Activated naive CD4-positive, alpha-beta T cell treated with Interleukin-2 at 50 U/mL for 16 hours (primary cell): ENCODE data around the gene MYO18B.

Experiments
- DNase-seq: peaks from one replicate; pipeline ENCODE4 v3.0.0-alpha.2; 2020

MYO18B gene

DNA sequence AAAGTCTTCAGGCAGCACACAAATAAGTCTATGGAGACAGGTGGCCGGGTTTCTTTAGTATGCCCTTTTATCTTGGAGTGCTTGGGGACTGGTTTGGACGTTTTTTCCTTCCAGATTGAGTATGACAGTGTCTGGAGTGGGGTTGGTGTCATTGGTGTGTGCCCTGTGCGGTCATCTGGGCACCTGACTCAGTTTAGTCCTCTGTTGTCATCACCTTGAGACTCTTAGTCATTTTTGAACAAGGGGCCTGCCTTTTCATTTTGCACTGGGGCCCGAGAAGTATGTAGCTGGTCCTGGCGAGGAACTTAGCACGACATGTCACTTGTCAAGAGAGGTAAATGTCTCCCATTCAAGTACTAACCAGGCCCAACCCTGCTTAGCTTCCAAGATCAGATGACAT lies 27.2 kb upstream of the MYO18B start:
- no peak for DNase-seq

DNA sequence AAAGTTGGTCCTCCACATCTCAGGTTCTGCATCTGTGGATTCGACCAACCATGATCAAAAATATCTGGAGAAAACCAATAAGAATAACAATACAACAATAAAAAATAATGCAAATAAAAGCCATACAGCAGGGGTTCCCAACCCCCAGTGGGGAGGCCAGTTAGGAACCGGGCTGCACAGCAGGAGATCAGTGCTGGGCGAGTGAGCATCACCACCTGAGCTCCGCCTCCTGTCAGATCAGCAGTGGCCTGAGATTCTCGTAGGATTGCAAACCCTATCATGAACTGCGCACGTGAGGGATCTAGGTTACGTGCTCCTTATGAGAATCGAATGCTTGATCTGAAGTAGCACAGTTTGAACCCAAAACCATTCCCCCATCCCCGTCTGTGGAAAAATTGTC lies 25.4 kb upstream of the MYO18B start:
- DNase-seq, result no peak

DNA sequence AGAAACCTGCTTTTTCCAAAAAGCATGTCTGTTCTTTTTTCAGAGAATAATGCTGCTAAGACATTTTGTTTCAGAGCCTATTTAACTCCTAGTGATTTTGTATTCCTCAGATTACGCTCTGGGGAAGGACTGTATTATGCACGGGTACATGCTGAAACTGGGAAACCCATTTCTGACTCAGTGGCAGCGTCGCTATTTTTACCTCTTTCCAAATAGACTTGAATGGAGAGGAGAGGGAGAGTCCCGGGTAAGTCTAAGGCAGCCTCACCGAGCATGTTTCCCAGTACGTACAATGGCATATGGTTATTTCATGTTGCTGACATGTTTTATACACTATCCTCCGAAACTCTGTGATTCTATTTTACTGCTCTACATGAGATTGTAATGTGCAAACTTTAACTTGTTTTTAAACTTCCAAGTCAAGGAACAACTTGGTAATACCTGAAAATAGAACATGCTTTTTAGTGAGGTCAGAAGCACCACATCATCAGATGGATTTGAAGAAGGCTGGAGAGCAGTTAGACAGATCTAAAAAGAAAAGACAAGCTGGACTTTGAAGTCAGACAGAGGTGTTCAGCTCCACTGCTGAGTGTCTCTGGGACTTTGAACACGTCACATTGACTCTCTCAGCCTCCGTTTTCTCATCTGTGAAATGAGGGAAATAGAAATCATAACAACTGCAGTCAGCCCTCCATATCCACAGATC lies 23.7 kb upstream of the MYO18B start:
- DNase-seq, result no peak

- DNase-seq, result no peak
These were observed 19.8 kb upstream of the MYO18B start for GRCh38 chr22:25722223-25722622.

GRCh38 chr22:25722626-25723025 lies 19.4 kb upstream of the MYO18B start:
- no peak for DNase-seq

DNA sequence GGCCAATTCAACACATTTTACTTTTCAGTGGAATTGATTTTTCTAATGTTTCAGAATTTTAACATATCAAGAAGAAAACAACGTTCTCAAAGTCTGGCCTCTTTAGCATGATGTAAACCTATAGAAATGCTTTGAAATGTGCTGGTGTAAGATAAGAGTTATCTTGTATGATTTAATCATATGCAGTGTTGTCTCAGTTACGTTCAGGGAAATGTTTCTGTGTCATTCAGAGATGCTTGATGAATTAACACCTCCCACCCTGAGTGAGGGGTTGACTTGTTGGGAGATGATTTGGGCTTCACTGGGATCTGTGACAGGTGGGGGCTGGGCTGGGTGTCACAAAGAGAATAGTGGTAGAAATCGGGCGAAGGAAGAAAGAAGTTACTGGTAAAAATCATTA lies 15.7 kb upstream of the MYO18B start:
- DNase-seq, result no peak

GRCh38 chr22:25728071-25728470 lies 13.9 kb upstream of the MYO18B start:
- no peak for DNase-seq

DNA sequence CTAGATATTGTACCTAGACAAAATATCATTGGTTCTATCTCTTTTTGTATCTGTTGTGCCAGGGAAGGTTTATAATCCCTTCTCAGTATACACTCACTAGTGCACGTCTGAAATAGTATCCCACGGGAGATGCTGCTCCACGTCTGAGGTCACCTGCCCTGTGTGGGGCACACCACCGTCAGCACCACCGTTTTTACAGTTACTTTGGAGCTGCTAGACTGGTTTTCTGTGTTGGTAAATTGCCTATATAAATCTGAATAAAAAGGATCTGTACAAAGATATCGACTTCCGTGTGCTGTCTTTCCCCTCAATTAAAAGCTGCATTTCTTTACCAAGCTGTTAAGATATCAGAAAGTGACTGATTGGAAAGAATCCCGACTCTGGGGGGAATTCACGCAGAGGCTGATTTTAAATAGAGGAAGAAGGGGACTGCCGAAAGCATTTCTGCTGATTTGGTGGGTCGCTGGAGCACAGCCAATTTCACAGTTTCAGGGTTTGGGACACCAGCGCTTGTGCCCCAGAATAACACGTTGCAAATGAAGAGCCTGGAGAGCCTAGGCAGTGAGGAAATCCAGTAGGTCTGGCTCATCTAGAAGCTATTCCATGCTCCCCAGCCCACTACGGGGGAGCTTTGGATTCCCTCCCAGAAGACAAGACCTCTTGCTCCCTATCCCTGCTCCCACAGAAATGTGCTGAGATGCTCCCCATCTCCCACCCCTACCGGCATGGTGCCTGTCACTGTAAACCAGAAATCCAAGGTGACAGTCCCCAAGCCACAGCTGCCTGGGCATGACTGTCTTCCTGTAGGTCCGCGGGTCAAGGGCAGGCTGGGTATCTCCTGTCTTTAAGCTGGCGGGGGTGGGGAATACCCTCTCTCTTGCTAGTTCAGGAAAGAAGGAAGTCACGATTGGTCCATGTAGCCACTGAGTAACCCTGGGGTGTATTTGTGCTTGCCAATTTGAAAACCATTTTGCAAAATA lies 12.7 kb upstream of the MYO18B start:
- DNase-seq, result no peak

GRCh38 chr22:25735650-25736049 lies 6.3 kb upstream of the MYO18B start:
- DNase-seq, result no peak

GRCh38 chr22:25736378-25737011 lies 5.5 kb upstream of the MYO18B start:
- no peak for DNase-seq

- no peak for DNase-seq
These were observed 2.2 kb upstream of the MYO18B start for GRCh38 chr22:25739659-25740344.

- no peak for DNase-seq
These were observed 1.1 kb downstream of the MYO18B start for GRCh38 chr22:25742918-25743708.

DNA sequence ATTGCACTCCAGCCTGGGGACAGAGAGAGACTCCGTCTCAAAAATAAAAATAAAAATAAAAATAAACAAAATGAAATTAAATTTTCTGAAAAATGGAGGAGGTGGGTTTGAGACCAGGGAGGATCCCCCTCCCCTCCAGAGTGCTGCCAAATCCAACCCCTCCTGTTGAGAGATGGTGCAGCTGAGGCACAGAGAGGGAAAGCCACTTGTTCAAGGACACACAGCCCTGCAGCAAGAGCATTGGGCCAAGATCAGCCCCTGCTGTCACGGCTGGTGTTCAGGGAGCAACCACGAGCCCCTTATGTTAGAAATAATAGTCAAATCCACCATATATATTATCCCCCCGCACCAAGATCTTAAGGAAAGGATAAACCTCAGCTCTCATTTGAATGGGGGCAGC lies 2.7 kb downstream of the MYO18B start:
- no peak for DNase-seq

- no peak for DNase-seq
These were observed 3.5 kb downstream of the MYO18B start for GRCh38 chr22:25745341-25746011.

- DNase-seq, result no peak
These were observed 4.0 kb downstream of the MYO18B start for GRCh38 chr22:25746012-25746373.

DNA sequence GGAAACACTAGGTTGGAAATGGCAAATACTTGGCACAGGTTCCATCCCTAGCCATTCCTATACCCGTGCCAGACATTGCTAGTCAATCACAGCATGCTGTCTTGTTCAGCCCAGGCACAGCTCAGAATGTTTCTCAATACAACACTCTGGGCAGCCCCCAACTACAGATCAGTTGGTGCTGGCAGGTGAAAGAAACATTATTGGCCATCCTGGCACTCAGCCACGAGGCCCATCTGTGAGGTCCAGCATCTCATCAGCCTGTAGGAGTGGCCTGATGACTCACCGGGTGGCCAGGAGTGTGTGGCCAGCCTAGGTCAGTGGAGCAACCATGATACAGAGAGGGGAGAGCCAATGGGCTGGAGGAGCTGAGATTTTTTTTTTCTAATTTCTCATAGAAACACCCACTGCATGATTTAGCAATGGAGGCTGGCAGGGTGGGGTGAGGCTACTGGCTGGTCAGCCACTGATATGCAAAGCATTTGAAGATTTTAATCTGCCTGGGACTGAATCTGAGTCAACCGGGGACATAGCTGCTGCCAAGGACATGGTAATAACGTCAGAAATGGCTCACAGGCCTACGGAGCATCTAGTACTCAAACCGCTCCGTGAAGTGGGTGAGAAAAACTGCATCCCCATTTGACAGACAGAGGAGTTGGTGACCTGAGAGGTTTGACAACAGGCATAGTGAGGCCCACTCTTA lies 5.4 kb downstream of the MYO18B start:
- DNase-seq, result no peak

DNA sequence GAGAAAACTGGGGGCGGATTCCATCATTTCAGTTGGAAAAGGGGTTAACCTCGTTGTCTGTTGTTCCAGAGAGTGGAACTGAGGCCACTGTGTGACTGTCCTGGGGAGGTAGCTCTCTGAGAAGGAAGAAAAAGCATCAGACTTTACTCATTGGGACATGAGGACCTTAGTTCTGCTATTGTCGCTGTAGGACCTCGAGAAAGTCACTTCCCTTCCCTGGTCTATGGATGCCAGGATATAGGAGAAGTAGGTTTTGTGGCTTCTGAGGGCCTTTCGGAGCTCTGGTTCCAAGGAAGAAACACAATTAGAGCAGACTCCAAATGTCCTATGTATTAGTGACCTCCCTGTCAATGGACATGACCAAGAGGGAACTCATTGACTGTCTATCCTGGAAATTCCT lies 6.2 kb downstream of the MYO18B start:
- no peak for DNase-seq

GRCh38 chr22:25748704-25749103 lies 6.7 kb downstream of the MYO18B start:
- no peak for DNase-seq

- peak; percentile 27 for DNase-seq
These were observed 7.6 kb downstream of the MYO18B start for GRCh38 chr22:25749420-25750169.

DNA sequence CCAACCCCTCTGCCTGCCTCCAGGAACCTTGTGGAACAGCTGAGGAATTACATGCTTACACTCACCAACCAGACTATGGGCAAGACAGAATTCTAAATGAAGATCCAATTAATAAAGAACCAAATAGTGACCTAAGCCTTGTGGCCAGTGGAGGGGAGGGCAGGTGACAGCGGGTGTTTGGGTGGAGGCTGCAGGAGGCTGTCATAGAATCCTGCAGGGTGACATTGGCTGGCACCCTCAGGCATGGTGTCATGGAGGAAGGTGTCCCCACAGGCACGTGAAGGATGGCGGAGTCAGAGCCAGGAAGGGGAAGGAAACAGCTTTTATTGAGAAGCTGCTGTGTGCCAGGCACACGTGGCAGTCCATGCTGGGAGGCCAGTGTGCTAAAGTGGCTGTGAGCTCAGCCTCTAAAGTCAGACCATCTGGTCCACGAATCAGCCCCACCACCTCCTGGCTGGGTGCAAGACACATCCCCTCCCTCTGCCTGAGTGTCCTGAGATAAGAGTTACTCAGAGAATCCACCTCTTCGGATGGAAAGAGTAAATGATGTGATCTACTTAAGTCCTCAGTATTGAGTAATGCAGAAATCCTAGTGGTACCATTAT lies 8.7 kb downstream of the MYO18B start:
- no peak for DNase-seq
